NCI-H2107 treated with DMSO at 0.1 percent for 48 hours (cell line): ENCODE measurements around the gene DENND4C.
"Not testable (repeated sequence)": the region's sequence is repeated elsewhere in the genome, so short reads cannot be mapped to it uniquely, and the experiment has no call there.

ENCODE experiments used
- DNase-seq: peaks from one replicate; lab custom pipeline; 2025; ENCODE audit not compliant: unreplicated experiment; lab: John Stamatoyannopoulos, UW

DENND4C gene

DNA sequence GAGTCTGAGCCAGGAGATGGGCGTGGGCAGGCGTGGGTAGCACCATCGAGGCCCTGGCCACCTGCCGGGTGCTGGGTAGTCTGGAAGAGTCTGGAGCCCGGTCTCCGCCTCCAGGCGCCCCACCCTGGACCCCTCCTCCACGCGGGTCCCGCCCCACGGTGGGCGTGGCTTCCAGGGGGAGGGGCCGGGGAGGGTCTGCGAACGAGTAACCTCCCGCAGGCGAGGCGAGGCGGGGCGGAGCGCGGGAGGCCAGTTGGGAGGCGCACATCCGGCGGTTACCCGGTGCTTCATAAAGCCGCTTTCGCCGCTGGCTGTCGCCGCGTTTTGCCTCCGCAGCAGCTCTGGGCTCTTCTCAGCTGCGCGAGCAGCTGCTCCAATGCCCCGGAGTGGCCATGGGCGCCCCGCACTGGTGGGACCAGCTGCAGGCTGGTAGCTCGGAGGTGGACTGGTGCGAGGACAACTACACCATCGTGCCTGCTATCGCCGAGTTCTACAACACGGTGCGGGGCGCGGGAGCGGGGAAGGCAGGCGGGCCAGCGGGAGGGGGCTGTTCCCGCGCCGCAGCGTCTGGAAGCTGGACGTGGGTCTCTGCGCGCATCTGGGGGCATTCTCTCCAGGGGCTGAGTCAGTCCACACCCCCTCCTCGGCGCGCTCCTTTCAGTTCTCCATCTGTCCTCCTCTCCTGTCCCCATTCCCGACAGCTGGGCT is 178.4 kb downstream of the DENND4C start, which contains the start of gene ACER2:
Gene ACER2, plus strand, starts transcription at position 317 of the 708 bp plus-strand sequence. Its CDS starts 76 bp downstream, at position 393.
- DNase-seq: peak; percentile 55

DNA sequence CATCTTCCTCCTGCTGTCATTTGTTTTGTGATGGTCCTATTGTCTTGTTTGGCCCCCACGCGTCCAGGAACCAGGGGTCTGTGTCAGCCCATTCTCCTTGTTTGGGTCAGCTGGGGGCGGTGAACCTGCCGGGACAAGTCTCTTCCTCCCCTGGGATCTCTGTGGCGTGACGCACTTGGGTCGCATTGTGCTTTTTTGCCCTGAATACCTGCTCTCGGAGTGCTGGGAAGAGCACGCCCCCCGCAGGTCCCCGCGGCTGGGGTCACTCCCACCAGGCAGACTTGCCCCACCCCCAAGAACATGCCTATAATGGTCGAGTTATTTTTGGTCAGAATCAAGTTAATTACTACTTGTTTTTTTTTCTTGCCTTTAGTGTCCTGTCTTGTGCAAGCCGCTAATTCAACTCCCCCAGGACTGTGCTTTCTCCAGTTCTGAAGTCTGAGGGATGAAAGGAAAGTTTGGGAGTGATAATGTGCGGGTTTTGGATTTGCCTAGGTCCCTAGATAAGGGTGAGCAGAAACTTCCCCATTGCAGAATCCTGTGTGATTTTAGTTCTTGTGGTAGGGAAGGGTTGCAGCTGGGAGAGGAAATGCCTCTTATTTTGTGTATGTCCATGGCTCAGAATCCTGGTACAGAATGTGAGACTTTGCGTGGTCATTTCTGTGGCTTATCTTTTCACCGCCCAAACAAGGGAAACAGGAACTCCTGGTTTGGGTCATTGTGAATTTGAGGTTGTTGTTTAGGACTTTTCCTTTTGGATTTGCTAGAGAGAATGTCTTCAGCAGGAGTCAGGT is 179.1 kb downstream of the DENND4C start:
- DNase-seq: peak; percentile 13

DNA sequence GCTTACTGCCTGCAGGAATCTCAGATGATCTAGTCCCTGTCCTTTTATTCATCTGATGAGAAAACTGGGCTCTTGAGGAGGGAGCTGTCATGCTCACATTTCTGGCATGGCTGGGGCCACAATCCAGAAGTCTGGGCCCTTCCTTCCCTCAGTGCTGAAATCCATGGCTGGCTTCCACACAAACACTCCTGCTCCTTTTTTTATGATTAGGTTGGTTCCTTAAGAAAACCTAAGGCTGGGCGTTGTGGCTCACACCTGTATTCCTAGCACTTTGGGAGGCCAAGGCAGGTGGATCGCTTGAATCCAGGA is 179.7 kb downstream of the DENND4C start:
- DNase-seq: no peak

DNA sequence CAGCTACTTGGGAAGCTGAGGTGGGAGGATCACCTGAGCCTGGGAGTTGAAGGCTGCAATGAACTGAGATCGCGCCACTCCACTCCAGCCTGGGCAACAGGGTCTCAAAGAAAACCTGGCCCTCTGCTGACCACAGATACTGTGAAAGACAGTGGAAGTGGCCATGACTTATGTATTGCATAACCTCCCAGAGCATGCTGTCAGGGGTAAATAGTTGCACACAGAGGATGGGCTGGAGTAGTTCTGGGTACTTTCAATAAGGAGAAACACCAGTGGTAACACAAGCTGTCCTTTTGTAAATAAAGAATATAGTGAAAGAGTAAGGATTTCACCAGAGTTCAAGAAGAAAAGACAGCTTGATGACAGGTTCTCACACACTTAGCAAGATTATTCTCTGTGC is 180.1 kb downstream of the DENND4C start:
- DNase-seq: no peak

DNA sequence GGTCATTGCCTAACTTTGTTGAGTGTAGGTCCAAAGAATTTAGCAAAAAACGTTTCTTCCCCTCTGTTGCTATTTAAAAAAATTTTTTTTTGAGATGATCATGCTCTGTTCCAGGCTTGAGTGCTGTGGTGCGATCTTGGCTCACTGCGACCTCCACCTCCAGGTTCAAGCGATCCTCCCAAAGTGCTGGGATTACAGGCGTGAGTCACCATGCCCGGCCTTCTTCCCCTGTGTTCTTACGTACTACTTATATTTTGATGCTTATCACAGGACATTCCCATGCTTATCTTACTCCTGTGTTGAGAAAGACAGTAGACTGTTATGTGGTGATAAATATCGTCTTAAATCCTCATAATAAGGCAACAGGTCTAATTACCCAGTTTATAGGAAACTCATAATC is 180.8 kb downstream of the DENND4C start:
- DNase-seq: no peak

DNA sequence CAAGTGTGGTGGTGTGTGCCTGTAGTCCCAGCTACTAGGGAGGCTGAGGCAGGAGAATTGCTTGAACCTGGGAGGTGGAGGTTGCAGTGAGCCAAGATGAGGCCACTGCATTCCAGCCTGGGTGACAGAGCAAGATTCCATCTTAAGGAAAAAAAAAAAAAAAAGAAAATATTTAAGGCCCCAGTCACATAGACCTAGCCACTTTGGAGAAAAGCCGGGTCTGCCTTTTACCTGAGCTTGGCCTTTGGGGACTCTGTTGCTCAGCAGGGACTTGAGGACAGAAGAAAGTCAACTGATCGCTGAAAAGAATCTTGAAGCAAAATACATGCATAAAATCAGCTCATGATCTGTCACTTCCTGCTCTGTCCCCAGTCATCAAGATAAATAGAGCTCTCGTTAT is 183.0 kb downstream of the DENND4C start:
- DNase-seq: not testable (repeated sequence)

DNA sequence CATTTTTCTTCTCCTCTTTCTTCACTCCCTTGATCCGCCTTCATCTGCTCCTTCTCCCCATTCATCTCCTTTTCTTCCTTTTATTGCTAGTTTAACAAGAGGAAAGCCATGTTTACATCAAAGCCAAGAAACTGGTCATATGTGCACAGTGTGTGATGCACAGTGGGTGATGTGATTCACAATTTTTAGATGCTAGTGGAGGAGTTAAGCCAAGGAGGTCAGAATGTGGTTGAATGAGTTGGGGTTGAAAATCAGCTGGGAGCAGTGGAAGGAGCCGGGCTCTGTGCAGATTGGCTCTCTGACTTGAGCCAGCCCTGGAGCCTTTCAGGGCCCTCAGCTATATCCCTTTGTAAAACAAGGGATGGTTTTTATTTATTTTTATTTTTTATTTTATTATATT is 185.7 kb downstream of the DENND4C start:
- no peak for DNase-seq

DNA sequence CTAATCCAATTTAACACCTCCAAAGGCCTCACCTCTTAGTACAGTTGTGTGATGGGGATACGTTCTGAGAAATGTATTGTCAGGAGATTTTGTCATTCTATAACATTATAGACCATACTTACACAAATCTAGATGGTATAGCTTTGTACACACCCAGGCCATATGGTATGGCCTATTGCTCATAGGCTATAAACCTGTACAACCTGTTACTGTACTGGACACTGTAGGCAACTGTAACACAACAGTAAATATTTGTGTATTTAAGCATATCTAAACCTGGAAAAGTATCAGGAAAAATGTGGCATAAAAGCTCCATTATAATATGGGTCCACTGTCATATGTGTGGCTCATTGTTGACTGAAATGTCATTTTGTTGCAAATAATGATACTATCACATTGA is 190.4 kb downstream of the DENND4C start:
- no peak for DNase-seq
